K562 (cell line): Measurements from ENCODE around the gene MSH4. TPM values are rescaled to one million over a fixed set of nuclear protein-coding genes. Genes with fewer than 3 reads are reported as not detected.

Experiments used
- ATAC-seq: fragments of 200-7000 bp; cut with Tn5 transposase; 3 replicates; pipeline ENCODE4 v1.9.1; 2020; ENCODE audit warnings: moderate library complexity
- BruUV-seq: library from RNA; stranded (reverse); fragments of 400-500 nt; replicated peaks from 2 replicates; lab custom pipeline; 2021; lab: Mats Ljungman, UMichigan
- CTCF ChIA-PET: fragments of 300-600 bp; formaldehyde crosslinking; extraction: SDS; loops from one replicate; lab custom pipeline; 2021; ENCODE audit warnings: low intra/inter-chr PET ratio; lab: Yijun Ruan, JAX
- POLR2A ChIA-PET: fragments of 300-600, 350-650 bp; sonication (Branson Sonifier 250); formaldehyde crosslinking; extraction: SDS; loops from one replicate; lab custom pipeline; 2021; ENCODE audit warnings: antibody characterized with exemption, inconsistent platforms; lab: Yijun Ruan, JAX
- DNase-seq, 4 experiments: peaks; one replicate each; pipeline versions ENCODE4 v3.0.0 to v3.0.0-alpha.2; 2011 to 2018; ENCODE audit warnings: low spot score in 3 of 4, mixed read lengths in 3 of 4; ENCODE audit errors: extremely low read depth in 1 of 4
- FAIRE-seq: peaks from 2 replicates; lab custom pipeline; 2011; peaks lifted over from hg19 to GRCh38; lab: Jason Lieb, UNC
- H2AFZ ChIP-seq: 2 replicates; pipeline ENCODE4 v1.6.0; 2011; ENCODE audit warnings: low read depth, low read length, control low read depth, inconsistent platforms
- H3K27ac ChIP-seq: fragments of 200-600 bp; 3 replicates; pipeline ENCODE4 v1.8.0; 2011; ENCODE audit warnings: low read depth, mild to moderate bottlenecking, control low read depth, inconsistent platforms, low read length, moderate library complexity, mixed read lengths; ENCODE audit errors: extremely low read depth
- H3K27me3 ChIP-seq, 2 experiments: fragments of 300-600 bp in 1 of 2; 2 replicates in 1 of 2; 3 replicates in 1 of 2; pipeline versions ENCODE4 v1.6.0 to v1.8.0; 2011; ENCODE audit warnings: inconsistent platforms in 2 of 2, low read length in 2 of 2, mild to moderate bottlenecking in 1 of 2, mixed read lengths in 1 of 2, moderate library complexity in 1 of 2; ENCODE audit not compliant: control insufficient read depth in 2 of 2, insufficient read depth in 2 of 2
- H3K36me3 ChIP-seq: fragments of 300-600 bp; 3 replicates; pipeline ENCODE4 v1.8.0; 2011; ENCODE audit warnings: mild to moderate bottlenecking, low read length, inconsistent platforms; ENCODE audit not compliant: control insufficient read depth, insufficient read depth
- H3K4me1 ChIP-seq, 2 experiments: fragments of 200-600 bp in 1 of 2; replicated peaks in 1 of 2; 2 replicates in 1 of 2; 3 replicates in 1 of 2; pipeline versions ENCODE4 v1.5.1 to v1.8.0; 2011; ENCODE audit warnings: inconsistent platforms in 2 of 2, low read length in 2 of 2, mild to moderate bottlenecking in 1 of 2, mixed read lengths in 1 of 2, moderate library complexity in 1 of 2; ENCODE audit not compliant: control insufficient read depth in 2 of 2, insufficient read depth in 2 of 2
- H3K4me2 ChIP-seq: 2 replicates; pipeline ENCODE4 v1.6.1; 2011; ENCODE audit warnings: low read length, control low read depth, inconsistent platforms, mixed read lengths; ENCODE audit not compliant: insufficient read depth
- H3K4me3 ChIP-seq: fragments of 200-600 bp; sonication (generic), shearing (Covaris generic); 2 replicates; pipeline ENCODE4 v1.5.1; 2016; ENCODE audit warnings: control low read depth, inconsistent platforms
- H3K79me2 ChIP-seq: fragments of 200-600 bp; 3 replicates; pipeline ENCODE4 v1.8.0; 2011; ENCODE audit warnings: low read length, inconsistent platforms; ENCODE audit not compliant: control insufficient read depth, insufficient read depth
- H3K9ac ChIP-seq, 2 experiments: 2 replicates each; pipeline versions ENCODE4 v1.6.0 to v1.6.1; 2011; ENCODE audit warnings: low read depth in 2 of 2, low read length in 2 of 2, control low read depth in 1 of 2, inconsistent platforms in 1 of 2, mild to moderate bottlenecking in 1 of 2, mixed read lengths in 1 of 2; ENCODE audit not compliant: insufficient read depth in 1 of 2
- H3K9me1 ChIP-seq: one replicate; pipeline ENCODE4 v1.6.0; 2011; ENCODE audit warnings: inconsistent platforms, mild to moderate bottlenecking, low read length, moderate library complexity; ENCODE audit not compliant: control insufficient read depth, insufficient read depth
- H3K9me3 ChIP-seq: replicated peaks from 2 replicates; pipeline ENCODE4 v1.5.1; 2011; ENCODE audit warnings: low read depth, low read length, inconsistent platforms; ENCODE audit not compliant: control insufficient read depth, insufficient read depth
- H4K20me1 ChIP-seq: replicated peaks from 2 replicates; pipeline ENCODE4 v1.6.1; 2011; ENCODE audit warnings: low read length, inconsistent platforms, mixed read lengths; ENCODE audit not compliant: control insufficient read depth, insufficient read depth
- C11orf30 ChIP-seq: fragments of 450-650 bp; IDR thresholded peaks from 2 replicates; pipeline ENCODE4 v1.6.1; 2016; ENCODE audit warnings: low read depth, mild to moderate bottlenecking
- CREB5 ChIP-seq: fragments of 250-450 bp; sonication (Bioruptor Pico); IDR thresholded peaks from 2 replicates; pipeline ENCODE4 v1.5.0; 2020; ENCODE audit warnings: mild to moderate bottlenecking
- FOXA1 ChIP-seq: fragments of 450-650 bp; IDR thresholded peaks from 2 replicates; pipeline ENCODE4 v1.6.1; 2016; ENCODE audit warnings: mild to moderate bottlenecking, borderline replicate concordance
- HMBOX1 ChIP-seq: sonication (generic); IDR thresholded peaks from 2 replicates; pipeline ENCODE4 v1.6.1; 2016
- KDM4B ChIP-seq, 2 experiments: fragments of 450-650 bp in 1 of 2; sonication (generic) in 1 of 2; IDR thresholded peaks; 2 replicates each; pipeline ENCODE4 v1.6.1; 2016 to 2017; ENCODE audit warnings: borderline replicate concordance in 2 of 2, antibody characterized with exemption in 1 of 2, low read depth in 1 of 2, mild to moderate bottlenecking in 1 of 2
- LEF1 ChIP-seq: fragments of 450-650 bp; IDR thresholded peaks from 2 replicates; pipeline ENCODE4 v1.6.1; 2016; ENCODE audit warnings: mild to moderate bottlenecking
- PRMT5 ChIP-seq: sonication (generic); formaldehyde crosslinking; IDR thresholded peaks from 2 replicates; pipeline ENCODE4 v1.5.0; 2020; ENCODE audit warnings: missing genetic modification reagents
- RFX1 ChIP-seq: fragments of 450-650 bp; IDR thresholded peaks from 2 replicates; pipeline ENCODE4 v1.6.1; 2016; ENCODE audit warnings: mild to moderate bottlenecking, moderate library complexity
- RNF219 ChIP-seq: fragments of 250-450 bp; sonication (Bioruptor Pico); IDR thresholded peaks from 2 replicates; pipeline ENCODE4 v1.5.0; 2022; ENCODE audit warnings: mild to moderate bottlenecking
- TSHZ1 ChIP-seq: fragments of 250-450 bp; sonication (Bioruptor Pico); IDR thresholded peaks from 2 replicates; pipeline ENCODE4 v1.4.0; 2020; ENCODE audit warnings: mild to moderate bottlenecking, moderate library complexity
- ZBTB43 ChIP-seq: sonication (generic); formaldehyde crosslinking; IDR thresholded peaks from 2 replicates; pipeline ENCODE4 v1.8.0; 2023; ENCODE audit warnings: mild to moderate bottlenecking, missing genetic modification reagents
- ZNF778 ChIP-seq: fragments of 450-650 bp; formaldehyde crosslinking; IDR thresholded peaks from 2 replicates; pipeline ENCODE4 v1.4.0; 2020; ENCODE audit warnings: mild to moderate bottlenecking, moderate library complexity
- WGBS: fragments of 100-300 bp; shearing (Covaris generic); methylation state at CpG from one replicate; pipeline ENCODE4 v1.1.6; 2016; ENCODE audit warnings: low coverage, mixed read lengths; ENCODE audit not compliant: insufficient coverage; ENCODE audit errors: missing lambda C conversion rate; 5-methylcytosine and 5-hydroxymethylcytosine counted together
- in situ Hi-C: fragments of 300-500 bp; cut with MboI; formaldehyde crosslinking; loops from 4 replicates; pipeline ENCODE4 v1.15.0; 2018; ENCODE audit warnings: inconsistent platforms, mixed read lengths
- intact Hi-C: fragments of 100-400 bp; cut with micrococcal nuclease; formaldehyde crosslinking; loops from 2 replicates; pipeline ENCODE4 v1.14.2; 2022
- polyA plus RNA-seq, 8 experiments: library from polyadenylated mRNA; depleted of rRNA in 4 of 8; stranded (reverse) in 5 of 8; unstranded in 3 of 8; fragments of >200 nt; fragmentation: Nextera tagmentation in 2 of 8; fragmentation: Illumina TruSeq in 1 of 8; extraction: Ambion mirVana in 2 of 8; extraction: Trizol in 1 of 8; gene quantifications; 2 replicates each; pipeline versions ENCODE4 v1.2.1 to v1.2.3, GENCODE V29; 2011 to 2014; ENCODE audit warnings: inconsistent platforms in 1 of 8, missing spikeins in 1 of 8
- total RNA-seq, 7 experiments: library from RNA; depleted of rRNA in 6 of 7; stranded (reverse); fragments of >200 nt in 6 of 7; fragmentation: Illumina TruSeq in 2 of 7; extraction: Trizol in 2 of 7; gene quantifications; 2 replicates each; pipeline versions ENCODE4 v1.2.1 to v1.2.3, GENCODE V29; 2011 to 2021; ENCODE audit warnings: low replicate concordance in 1 of 7

MSH4 gene
- total and polyA plus RNA-seq, 9 of the 15 experiments (the other 6 are each of a cell fraction or from before 2014, with no cell fraction given), result 0.04 to 0.18 (median 0.12) TPM; not detected in 4

GRCh38 chr1:75768016-75768415 is 28.7 kb upstream of the MSH4 start:
- no peak overlapping the region for H3K4me2 ChIP-seq
- H3K27me3 ChIP-seq, result no peaks in the 10 kb centered on the region
- ChIA-PET CTCF (no interaction called here), POLR2A (interaction anchor here (1.4 to 2.3 kb wide), 3 partner anchors 9 to 18 kb away, joined by 3 to 8 read pairs (median 8); partner anchors contain the start of gene RABGGTB)
- H2AFZ ChIP-seq, result no peak overlapping the region
- no TSS peak for BruUV-seq
- DNase-seq (no peak), ATAC-seq (no peak), FAIRE-seq (no peak)
- no peaks in the 10 kb centered on the region for H3K9me3 ChIP-seq
- H4K20me1 ChIP-seq, result no peaks in the 10 kb centered on the region
- H3K79me2 ChIP-seq, result no peaks in the 10 kb centered on the region
- peaks cover 3% of the 10 kb centered on the region; the same call in 1 of the 3 replicates for H3K36me3 ChIP-seq
- intact Hi-C loops (no loop called here), in situ Hi-C loops (no loop called here)
- H3K9me1 ChIP-seq, result no peaks in the 10 kb centered on the region
- no peaks in the 10 kb centered on the region; a peak in 1 of 5 replicates for H3K4me1 ChIP-seq
- 25% methylated on average over 1 of the region's 1 CpG for WGBS
- no peak overlapping the region for H3K9ac ChIP-seq
- no peak overlapping the region for H3K27ac ChIP-seq
- no peak overlapping the region for H3K4me3 ChIP-seq
- TF ChIP-seq FOXA1 (no peak), C11orf30 (no peak), LEF1 (no peak), KDM4B (IDR thresholded peaks at IDR 0.05; ENCODE audit: borderline replicate concordance in 2 of 2, low read depth in 1 of 2) (no peak), RNF219 (CRISPR knock-in tag) (no peak), PRMT5 (CRISPR knock-in tag) (no peak), TSHZ1 (CRISPR knock-in tag) (no peak), ZNF778 (CRISPR knock-in tag) (no peak), CREB5 (CRISPR knock-in tag) (no peak), RFX1 (no peak), HMBOX1 (no peak), ZBTB43 (no peak)
